A549 treated with Hydrocortisone at 1 μM for 4 hours (cell line): Measurements from ENCODE around the gene SLC9B1. TPM values are rescaled to one million over a fixed set of nuclear protein-coding genes. Genes with fewer than 3 reads are reported as not detected.

Experiments used
- total RNA-seq: library from RNA; stranded (reverse); fragments of 200-300 nt; extraction: Qiagen RNA extraction; gene quantifications from 5 replicates; pipeline ENCODE4 v1.2.3, GENCODE V29; 2022

SLC9B1 gene
- 0.10 TPM in 1 of 5 replicates, not detected in the others for total RNA-seq

GRCh38 chr4:103019308-103020124 lies at the start of gene SLC9B1:
TSS of gene SLC9B1 (minus strand) at chr4:103019705. CDS start at chr4:102991711, 27,994 bp downstream.

DNA sequence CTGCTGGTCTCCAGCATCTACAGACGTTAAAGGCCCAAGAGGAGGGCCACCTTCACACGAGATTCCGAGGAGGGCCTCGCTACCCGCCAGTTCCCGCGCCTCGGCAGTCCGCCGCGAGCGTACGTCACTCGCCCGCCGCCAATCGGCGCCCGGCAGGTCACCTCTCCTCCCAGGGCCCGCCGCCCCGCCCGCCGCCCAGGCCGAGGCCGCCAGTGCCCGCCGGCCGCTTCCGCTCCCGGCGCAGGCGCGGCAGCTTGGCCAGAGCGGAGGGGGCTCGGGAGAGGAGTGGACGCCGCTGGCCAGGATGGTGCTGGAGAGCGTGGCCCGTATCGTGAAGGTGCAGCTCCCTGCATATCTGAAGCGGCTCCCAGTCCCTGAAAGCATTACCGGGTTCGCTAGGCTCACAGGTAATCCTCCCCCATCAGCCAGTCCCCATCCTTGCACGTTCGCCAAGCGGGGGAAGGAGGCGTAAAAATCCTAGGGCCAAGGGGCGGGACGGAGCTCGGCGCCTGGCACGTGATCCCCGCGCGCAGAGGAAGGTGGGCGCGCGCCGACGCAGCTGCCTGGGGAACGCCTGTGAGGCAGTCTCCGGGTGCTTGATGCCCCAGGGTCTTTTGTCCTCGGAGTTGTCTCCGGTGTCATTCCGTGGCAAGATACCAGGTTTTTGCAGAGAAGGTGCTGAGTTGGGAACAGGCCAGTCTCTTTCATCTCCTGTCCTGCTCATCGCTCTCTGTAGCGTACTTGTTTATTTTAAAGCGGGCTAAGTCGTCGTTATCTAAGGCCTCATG lies 150.5 kb downstream of the SLC9B1 start, which contains the start of gene CISD2:
Gene CISD2 (plus strand): TSS at position 212 of the 788 bp plus-strand sequence. CDS start 93 bp downstream, at position 305.

Other genes starting within 250 kb of the SLC9B1 start
- gene UBE2D3, start 192.2 kb downstream of the SLC9B1 start, total RNA-seq = 219 to 248 TPM (median 222 TPM) in 5 replicates
- 35.5 to 39.3 TPM (median 37.7 TPM) in 5 replicates for gene CISD2, start 150.7 kb downstream of the SLC9B1 start, total RNA-seq
- 6.2 to 10.3 TPM (median 7.5 TPM) in 5 replicates for gene SLC9B2, start 57.1 kb upstream of the SLC9B1 start, total RNA-seq
- gene BDH2, start 80.1 kb upstream of the SLC9B1 start, total RNA-seq = 8.0 to 9.2 TPM (median 8.8 TPM) in 5 replicates
- gene CENPE, start 178.6 kb upstream of the SLC9B1 start, total RNA-seq = 5.4 to 9.7 TPM (median 6.5 TPM) in 5 replicates